Esophagus muscularis mucosa (tissue), 4 donors: ENCODE results near the gene GPATCH2. TPM values are rescaled to one million over a fixed set of nuclear protein-coding genes. Genes with fewer than 3 reads are reported as not detected.
"Not testable (repeated sequence)": the region's sequence is repeated elsewhere in the genome, so short reads cannot be mapped to it uniquely, and the experiment has no call there.

Source experiments
- DNase-seq: peaks from one replicate; pipeline ENCODE4 v3.0.0-alpha.2; 2017; ENCODE audit errors: extremely low spot score
- H3K27ac ChIP-seq, 4 donors: fragments of 200-600 bp; sonication (generic); replicated peaks in 1 of 4; 1 replicate in 3 of 4; 2 replicates in 1 of 4; pipeline ENCODE4 v1.5.1; 2016 to 2019; ENCODE audit warnings: mild to moderate bottlenecking in 1 of 4
- H3K27me3 ChIP-seq, 4 donors: fragments of 200-600 bp; sonication (generic); one replicate each; pipeline versions ENCODE4 v1.5.1 to v1.6.0; 2016 to 2019
- H3K36me3 ChIP-seq, 4 donors: fragments of 200-600 bp; sonication (generic); one replicate each; pipeline ENCODE4 v1.5.1; 2016 to 2019
- H3K4me1 ChIP-seq, 4 donors: fragments of 200-600 bp; sonication (generic); one replicate each; pipeline ENCODE4 v1.5.1; 2016 to 2019
- H3K4me3 ChIP-seq, 4 donors: fragments of 200-600 bp; sonication (generic); 1 replicate in 2 of 4; 2 replicates in 2 of 4; pipeline ENCODE4 v1.5.1; 2016 to 2019; ENCODE audit warnings: mild to moderate bottlenecking in 4 of 4, moderate library complexity in 1 of 4
- H3K9me3 ChIP-seq, 4 donors: fragments of 200-600 bp; sonication (generic); 1 replicate in 3 of 4; 2 replicates in 1 of 4; pipeline ENCODE4 v1.5.1; 2016 to 2019
- CTCF ChIP-seq, 3 experiments: fragments of 200-600 bp in 2 of 3; fragments of 450-650 bp in 1 of 3; sonication (generic) in 2 of 3; IDR thresholded peaks; one replicate each; pipeline ENCODE4 v1.5.1; 2017 to 2019; ENCODE audit warnings: antibody characterized with exemption in 3 of 3, mild to moderate bottlenecking in 2 of 3, moderate library complexity in 1 of 3
- EP300 ChIP-seq: sonication (generic); formaldehyde crosslinking; IDR thresholded peaks from one replicate; pipeline ENCODE4 v1.6.1; 2017; ENCODE audit warnings: antibody characterized with exemption
- POLR2A ChIP-seq: fragments of 450-650 bp; IDR thresholded peaks from one replicate; pipeline ENCODE4 v1.6.1; 2017; ENCODE audit warnings: antibody characterized with exemption, moderate library complexity, mild to moderate bottlenecking, low read depth
- POLR2AphosphoS5 ChIP-seq, 2 donors: sonication (generic); formaldehyde crosslinking; IDR thresholded peaks; one replicate each; pipeline ENCODE4 v1.6.1; 2017; ENCODE audit warnings: antibody characterized with exemption in 2 of 2
- WGBS: methylation state at CpG from one replicate; pipeline ENCODE4 v1.1.5; 2018; 5-methylcytosine and 5-hydroxymethylcytosine counted together
- intact Hi-C: fragments of 100-400 bp; cut with DNase I; formaldehyde crosslinking; loops from one replicate; pipeline ENCODE4 v1.15.1; 2023
- total RNA-seq, 4 donors: library from RNA; depleted of rRNA; stranded (reverse); fragments of >200 nt; gene quantifications; one replicate each; pipeline versions ENCODE4 v1.1.0 to v1.2.1, GENCODE V29; 2016

The GPATCH2 gene
- total RNA-seq, 4 donors from 2014 or later: 10.0 to 15.7 (median 13.2) TPM

DNA sequence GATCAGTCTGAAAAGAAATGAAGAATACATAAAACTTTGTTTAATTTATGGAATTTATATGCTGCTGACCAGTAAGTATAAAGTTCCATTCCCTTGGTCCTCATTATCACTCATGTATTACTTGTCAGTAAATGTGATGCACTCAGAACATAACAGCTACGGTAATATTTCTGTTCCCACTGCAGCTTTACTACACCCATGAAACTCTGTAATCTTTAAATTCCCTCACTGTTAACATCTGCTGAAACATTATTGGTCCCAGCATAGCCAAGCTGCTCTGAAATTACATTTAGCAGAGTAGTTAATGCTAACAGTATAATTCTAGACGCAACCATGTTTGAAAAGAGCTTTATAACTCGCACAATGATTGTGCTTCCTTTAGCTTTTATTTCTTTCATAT is 238.4 kb downstream of the GPATCH2 start:
- no peaks in the 10 kb centered on the region for H3K9me3 ChIP-seq
- intact Hi-C loops: loop anchor here (10.0 kb wide), 1 partner anchor 648 kb away; no protein-coding TSS in a partner anchor
- H3K4me3 ChIP-seq: no peak overlapping the region
- no peak overlapping the region for H3K27ac ChIP-seq
- peaks cover 0 to 6% (median 0%) of the 10 kb centered on the region in 4 donors for H3K4me1 ChIP-seq
- no peaks in the 10 kb centered on the region for H3K27me3 ChIP-seq
- TF ChIP-seq POLR2AphosphoS5 (IDR thresholded peaks at IDR 0.05): no peak
- TF ChIP-seq EP300: no peak
- no peak for TF ChIP-seq CTCF (IDR thresholded peaks at IDR 0.05)
- no peak for TF ChIP-seq POLR2A
- DNase-seq: no peak
- 81% methylated on average over 3 of the region's 3 CpGs for WGBS
- H3K36me3 ChIP-seq: no peaks in the 10 kb centered on the region

DNA sequence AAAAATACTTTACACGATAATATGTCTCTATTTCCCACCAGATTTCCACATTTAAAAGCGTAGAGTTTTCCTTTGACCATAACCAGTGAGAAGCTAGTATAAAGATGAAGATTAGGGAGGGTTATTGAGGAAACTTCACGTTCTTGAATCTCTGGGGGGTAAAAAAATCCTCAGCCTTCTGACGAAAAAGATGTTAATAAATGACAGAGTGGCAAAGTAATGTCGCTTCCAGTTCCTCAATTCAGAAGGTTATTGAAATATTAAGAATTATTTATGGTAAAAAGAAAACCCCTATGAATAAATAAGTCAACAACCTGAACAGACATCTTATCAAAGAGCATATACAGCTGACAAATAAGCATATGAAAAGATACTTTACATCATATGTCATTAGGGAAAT is 241.0 kb downstream of the GPATCH2 start:
- DNase-seq: no peak
- Histone ChIP-seq H3K36me3 (no peaks in the 10 kb centered on the region), H3K27ac (no peak overlapping the region), H3K27me3 (no peaks in the 10 kb centered on the region), H3K4me1 (peaks cover 0 to 6% (median 0%) of the 10 kb centered on the region in 4 donors), H3K9me3 (peaks cover 0 to 4% (median 0%) of the 10 kb centered on the region in 4 donors), H3K4me3 (no peak overlapping the region)
- TF ChIP-seq CTCF (IDR thresholded peaks at IDR 0.05): no peak
- intact Hi-C loops: loop anchor here (10.0 kb wide), 1 partner anchor 645 kb away; no protein-coding TSS in a partner anchor
- 91% methylated on average over 5 of the region's 5 CpGs for WGBS

DNA sequence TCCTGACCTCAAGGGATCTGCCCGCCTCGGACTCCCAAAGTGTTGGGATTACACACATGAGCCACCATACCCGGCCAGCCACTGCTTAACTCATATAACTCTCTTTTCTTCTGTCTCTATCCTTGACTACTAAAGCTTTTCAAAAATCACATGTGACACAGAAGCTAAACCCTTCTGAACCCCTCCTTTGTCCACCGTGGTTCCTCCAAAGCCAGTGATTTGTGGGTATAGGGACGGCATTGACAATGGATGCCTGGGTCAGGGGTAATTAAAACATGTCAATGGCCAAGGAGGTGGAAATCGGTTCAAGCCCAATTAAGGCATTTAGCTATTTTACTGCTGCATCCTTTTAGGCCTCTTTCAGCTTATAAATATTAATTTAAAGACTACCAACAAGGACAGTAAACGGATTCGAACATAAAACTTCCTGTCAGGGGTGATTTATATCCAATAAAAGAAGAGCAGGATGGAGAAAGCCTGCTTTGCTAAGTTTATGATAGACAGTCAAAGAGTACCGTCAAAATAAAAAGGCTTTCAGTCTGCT is 242.3 kb downstream of the GPATCH2 start:
- 89% methylated on average over 9 of the region's 9 CpGs for WGBS
- Histone ChIP-seq H3K27ac (no peak overlapping the region), H3K36me3 (no peaks in the 10 kb centered on the region), H3K4me1 (peaks cover 0 to under 1% (median 0%) of the 10 kb centered on the region in 4 donors), H3K27me3 (no peaks in the 10 kb centered on the region), H3K9me3 (peaks cover 0 to 12% (median 0%) of the 10 kb centered on the region in 4 donors), H3K4me3 (no peak overlapping the region)
- intact Hi-C loops: no loop called here
- no peak for TF ChIP-seq EP300
- peak; percentile 45 for DNase-seq

DNA sequence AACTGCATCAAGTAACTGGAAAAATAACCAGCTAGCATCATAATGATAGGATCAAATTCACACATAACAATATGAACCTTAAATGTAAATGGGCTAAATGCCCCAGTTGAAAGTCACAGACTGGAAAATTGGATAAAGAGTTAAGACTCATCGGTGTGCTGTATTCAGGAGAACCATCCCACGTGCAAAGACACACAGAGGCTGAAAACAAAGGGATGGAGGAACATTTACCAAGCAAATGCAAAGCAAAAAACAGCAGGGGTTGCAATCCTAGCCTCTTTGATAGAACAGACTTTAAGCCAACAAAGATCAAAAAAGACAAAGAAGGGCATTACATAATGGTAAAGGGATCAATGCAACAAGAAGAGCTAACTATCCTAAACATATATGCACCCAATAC is 249.1 kb downstream of the GPATCH2 start:
- H3K36me3 ChIP-seq, H3K27me3 ChIP-seq, H3K4me3 ChIP-seq, H3K27ac ChIP-seq, intact Hi-C loops, H3K4me1 ChIP-seq: not testable (repeated sequence)
- DNase-seq: peak; percentile 29
- 44% methylated on average over 2 of the region's 2 CpGs for WGBS
- peaks cover 0 to 13% (median 6%) of the 10 kb centered on the region in 4 donors for H3K9me3 ChIP-seq

DNA sequence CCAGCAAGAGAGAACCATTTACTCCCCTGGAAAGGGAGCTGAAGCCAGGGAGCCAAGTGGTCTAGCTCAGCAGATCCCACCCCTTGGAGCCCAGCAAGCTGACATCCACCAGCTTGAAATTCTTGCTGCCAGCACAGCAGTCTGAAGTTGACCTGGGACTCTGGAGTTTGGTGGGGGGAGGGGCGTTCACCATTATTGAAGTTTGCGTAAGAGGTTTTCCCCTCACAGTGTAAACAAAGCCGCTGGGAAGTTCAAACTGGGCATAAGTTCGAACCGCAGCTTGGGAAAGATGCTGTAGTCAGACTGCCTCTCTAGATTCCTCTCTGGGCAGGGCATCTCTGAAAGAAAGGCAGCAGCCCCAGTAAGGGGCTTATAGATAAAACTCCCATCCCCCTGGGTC is 251.1 kb downstream of the GPATCH2 start:
- 94% methylated on average over 5 of the region's 5 CpGs for WGBS
- H3K27me3 ChIP-seq, H3K36me3 ChIP-seq, intact Hi-C loops, H3K4me1 ChIP-seq, H3K27ac ChIP-seq, H3K4me3 ChIP-seq: not testable (repeated sequence)
- peak; percentile 86 for DNase-seq
- peaks cover 0 to 13% (median 4%) of the 10 kb centered on the region in 4 donors for H3K9me3 ChIP-seq

- intact Hi-C loops: no loop called here
- Histone ChIP-seq H3K27me3 (no peaks in the 10 kb centered on the region), H3K4me3 (no peak overlapping the region), H3K4me1 (no peaks in the 10 kb centered on the region), H3K9me3 (peaks cover 0 to 13% (median 3%) of the 10 kb centered on the region in 4 donors), H3K36me3 (no peaks in the 10 kb centered on the region), H3K27ac (no peak overlapping the region)
- DNase-seq: no peak
- TF ChIP-seq CTCF (IDR thresholded peaks at IDR 0.05) (no peak), EP300 (no peak), POLR2A (no peak), POLR2AphosphoS5 (IDR thresholded peaks at IDR 0.05) (no peak)
- 79% methylated on average over 5 of the region's 5 CpGs for whole genome bisulfite sequencing
Measured at GRCh38 chr1:217379336-217379735, 251.6 kb downstream of the GPATCH2 start.

Other genes starting within 250 kb of the GPATCH2 start
- under 1 TPM; 0.42 to 0.69 (median 0.48) TPM for gene SPATA17, start 254 bp upstream of the GPATCH2 start, total RNA-seq